Neutrophil (primary cell): Measurements from ENCODE around the gene BRCA1.

Experiments
- H3K27ac ChIP-seq: fragments of 200-600 bp; sonication (generic); 2 replicates; pipeline ENCODE4 v1.5.1; 2016; ENCODE audit warnings: mild to moderate bottlenecking, moderate library complexity
- H3K27me3 ChIP-seq: fragments of 200-600 bp; sonication (generic); 2 replicates; pipeline ENCODE4 v1.6.0; 2016; ENCODE audit warnings: mild to moderate bottlenecking
- H3K36me3 ChIP-seq: fragments of 200-600 bp; sonication (generic); 2 replicates; pipeline ENCODE4 v1.5.1; 2017
- H3K4me1 ChIP-seq, 2 experiments: fragments of 200-600 bp in 1 of 2; sonication (generic) in 1 of 2; 1 replicate in 1 of 2; 2 replicates in 1 of 2; pipeline versions ENCODE4 v1.5.1 to v1.6.1; 2013 to 2016; ENCODE audit warnings: low read depth in 1 of 2, low read length in 1 of 2, mild to moderate bottlenecking in 1 of 2, moderate library complexity in 1 of 2; ENCODE audit not compliant: control insufficient read depth in 1 of 2, insufficient read depth in 1 of 2
- H3K4me3 ChIP-seq, 2 experiments: fragments of 200-600 bp in 1 of 2; sonication (generic) in 1 of 2; 1 replicate in 1 of 2; 2 replicates in 1 of 2; pipeline ENCODE4 v1.5.1; 2013 to 2016; ENCODE audit warnings: low read depth in 1 of 2, low read length in 1 of 2, mild to moderate bottlenecking in 1 of 2, moderate library complexity in 1 of 2
- H3K9me3 ChIP-seq: fragments of 200-600 bp; sonication (generic); 2 replicates; pipeline ENCODE4 v1.5.1; 2016
- TF ChIP-seq, protein P1 (sequence below): fragments of 200-600 bp; sonication (generic); IDR thresholded peaks from 2 replicates; pipeline ENCODE4 v1.5.1; 2016; ENCODE audit warnings: antibody characterized with exemption

BRCA1 gene

DNA sequence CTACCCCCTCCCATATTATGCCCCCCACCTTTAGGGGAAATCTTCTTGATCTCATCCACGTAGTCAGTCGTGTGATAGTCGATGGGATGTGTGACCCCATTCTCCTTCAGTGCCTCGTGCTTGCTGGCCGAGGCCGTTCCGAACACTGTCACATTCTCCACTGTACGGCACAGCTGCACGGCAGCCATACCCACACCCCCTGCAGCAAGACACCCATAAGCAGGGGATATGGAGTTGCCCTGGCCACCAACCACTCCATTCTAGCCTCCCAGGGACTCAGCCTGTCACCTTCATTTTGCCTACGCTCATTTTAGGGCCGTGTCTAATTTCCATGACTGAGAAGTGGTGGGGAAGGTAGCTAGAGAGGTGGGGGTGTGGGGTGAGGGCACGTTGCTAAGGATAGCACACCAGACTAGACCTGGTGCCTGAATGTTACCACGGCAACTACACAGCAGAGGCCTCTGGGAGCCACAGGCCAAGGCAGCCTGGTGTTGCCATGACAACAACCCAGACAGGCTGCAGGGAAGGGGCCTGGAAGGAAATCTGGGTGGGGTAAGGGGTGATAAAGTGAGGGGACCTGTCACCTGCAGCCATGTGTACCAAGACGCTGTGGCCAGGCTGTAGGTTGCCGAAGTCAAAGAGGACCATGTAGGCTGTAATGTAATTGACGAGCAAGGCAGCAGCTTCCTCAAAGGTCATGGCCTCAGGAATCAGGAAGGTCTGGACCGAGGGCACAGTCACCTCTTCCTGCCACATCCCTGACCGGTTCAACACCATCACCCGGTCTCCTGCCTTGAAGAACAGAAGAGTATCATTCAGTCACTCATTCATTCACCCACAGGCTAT, 106.9 kb downstream of the BRCA1 start:
- Histone ChIP-seq H3K36me3 (peaks cover 35% of the 10 kb centered on the region), H3K27ac (peak overlapping the region; percentile 74), H3K9me3 (no peaks in the 10 kb centered on the region), H3K4me3 (peak overlapping the region in 1 of 2 experiments; percentile 3), H3K4me1 (peaks cover 63 to 68% of the 10 kb centered on the region in 2 experiments), H3K27me3 (no peaks in the 10 kb centered on the region)
- TF ChIP-seq, protein P1, sequence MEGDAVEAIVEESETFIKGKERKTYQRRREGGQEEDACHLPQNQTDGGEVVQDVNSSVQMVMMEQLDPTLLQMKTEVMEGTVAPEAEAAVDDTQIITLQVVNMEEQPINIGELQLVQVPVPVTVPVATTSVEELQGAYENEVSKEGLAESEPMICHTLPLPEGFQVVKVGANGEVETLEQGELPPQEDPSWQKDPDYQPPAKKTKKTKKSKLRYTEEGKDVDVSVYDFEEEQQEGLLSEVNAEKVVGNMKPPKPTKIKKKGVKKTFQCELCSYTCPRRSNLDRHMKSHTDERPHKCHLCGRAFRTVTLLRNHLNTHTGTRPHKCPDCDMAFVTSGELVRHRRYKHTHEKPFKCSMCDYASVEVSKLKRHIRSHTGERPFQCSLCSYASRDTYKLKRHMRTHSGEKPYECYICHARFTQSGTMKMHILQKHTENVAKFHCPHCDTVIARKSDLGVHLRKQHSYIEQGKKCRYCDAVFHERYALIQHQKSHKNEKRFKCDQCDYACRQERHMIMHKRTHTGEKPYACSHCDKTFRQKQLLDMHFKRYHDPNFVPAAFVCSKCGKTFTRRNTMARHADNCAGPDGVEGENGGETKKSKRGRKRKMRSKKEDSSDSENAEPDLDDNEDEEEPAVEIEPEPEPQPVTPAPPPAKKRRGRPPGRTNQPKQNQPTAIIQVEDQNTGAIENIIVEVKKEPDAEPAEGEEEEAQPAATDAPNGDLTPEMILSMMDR: no peak

DNA sequence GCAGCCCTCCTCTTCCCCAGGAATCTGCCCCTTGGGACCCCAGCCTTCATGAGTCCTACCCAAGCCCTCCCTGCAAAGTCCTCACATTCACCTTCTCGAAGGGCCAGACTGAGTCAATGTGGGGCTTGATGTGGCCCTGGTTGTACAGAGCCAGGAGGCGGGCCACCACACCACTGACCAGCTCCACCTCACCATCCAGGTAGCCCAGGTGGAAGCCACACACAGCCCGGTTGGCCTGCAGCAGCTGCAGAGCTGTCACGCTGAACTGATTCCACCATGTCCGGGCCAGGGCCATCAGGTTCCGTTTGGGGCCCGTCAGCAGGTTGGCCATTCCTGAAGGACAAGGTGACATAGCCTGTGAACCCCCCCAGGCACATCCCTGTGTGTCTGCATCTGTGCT, 108.9 kb downstream of the BRCA1 start:
- H3K4me1 ChIP-seq: peaks cover 52 to 57% of the 10 kb centered on the region in 2 experiments
- peak overlapping the region; percentile 55 for H3K27ac ChIP-seq
- peaks cover 53% of the 10 kb centered on the region for H3K36me3 ChIP-seq
- no peak overlapping the region for H3K4me3 ChIP-seq
- no peaks in the 10 kb centered on the region for H3K27me3 ChIP-seq
- TF ChIP-seq, protein P1: no peak
- H3K9me3 ChIP-seq: no peaks in the 10 kb centered on the region

DNA sequence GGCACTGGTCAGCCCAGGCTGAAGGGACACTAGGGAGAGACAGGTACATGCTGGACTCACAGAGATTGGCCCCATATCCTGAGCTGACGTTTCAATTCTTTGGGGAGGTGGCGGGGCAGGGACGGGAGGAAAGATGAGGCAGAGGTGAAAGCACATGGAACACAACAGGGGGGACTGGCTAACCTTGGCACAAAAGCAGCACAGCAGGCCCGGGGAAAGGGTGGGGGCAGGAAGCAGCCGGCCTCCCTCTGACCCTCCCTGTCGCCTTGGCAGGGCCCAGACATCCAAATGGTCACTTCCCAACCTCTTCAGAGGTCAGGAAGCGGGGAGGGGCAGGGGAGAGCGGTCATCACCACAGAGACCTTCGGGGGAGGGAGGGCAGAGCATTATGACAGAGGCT, 109.6 kb downstream of the BRCA1 start:
- TF ChIP-seq, protein P1: no peak
- Histone ChIP-seq H3K36me3 (peaks cover 53% of the 10 kb centered on the region), H3K4me1 (peaks cover 47 to 50% of the 10 kb centered on the region in 2 experiments), H3K9me3 (no peaks in the 10 kb centered on the region), H3K4me3 (no peak overlapping the region), H3K27me3 (no peaks in the 10 kb centered on the region), H3K27ac (peak overlapping the region; percentile 55)

DNA sequence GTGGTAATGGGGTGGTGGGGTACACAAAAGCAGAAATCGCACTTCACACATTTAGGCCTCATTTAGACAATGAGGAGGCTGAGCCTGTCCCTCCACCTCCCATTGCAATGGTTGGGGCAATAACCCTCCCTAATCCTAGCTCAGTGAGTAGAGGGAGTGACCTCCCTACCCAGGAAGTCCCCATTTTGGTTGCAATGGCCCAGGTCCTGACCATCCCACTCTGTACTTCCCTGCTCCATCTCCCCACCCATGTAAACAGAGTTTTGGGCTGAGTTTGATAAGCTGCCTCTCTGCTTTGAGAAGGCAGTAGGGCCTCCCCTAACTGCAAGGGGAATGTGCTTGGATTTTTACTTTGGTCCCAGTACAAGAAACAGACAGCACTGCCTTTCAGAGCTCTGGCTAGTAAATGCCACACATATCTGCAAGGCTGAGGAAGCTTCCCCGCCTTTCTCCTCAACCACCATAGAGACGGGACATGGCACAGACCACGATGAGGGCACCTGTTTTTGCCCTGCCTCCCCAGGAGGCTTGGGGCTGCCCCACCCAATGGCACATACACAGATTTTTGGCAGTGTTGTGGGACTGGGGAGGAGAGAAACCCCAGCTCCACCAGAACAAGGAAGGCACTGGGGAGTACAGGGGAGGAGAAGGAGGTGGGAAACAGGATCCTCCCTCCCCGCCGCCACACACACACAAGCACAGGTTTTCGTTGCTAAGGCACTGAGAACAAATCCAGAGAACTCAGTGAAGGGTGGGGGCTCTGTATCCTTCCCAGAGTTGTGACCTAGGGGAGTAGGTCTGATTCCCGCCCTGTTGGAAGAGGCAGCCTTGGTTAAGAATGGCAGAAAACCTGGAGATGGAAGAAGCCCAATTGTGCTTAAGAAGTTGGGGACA, 110.3 kb downstream of the BRCA1 start:
- Histone ChIP-seq H3K4me1 (peaks cover 40 to 44% of the 10 kb centered on the region in 2 experiments), H3K4me3 (no peak overlapping the region), H3K27me3 (no peaks in the 10 kb centered on the region), H3K36me3 (peaks cover 53% of the 10 kb centered on the region), H3K27ac (peak overlapping the region; percentile 55), H3K9me3 (no peaks in the 10 kb centered on the region)
- TF ChIP-seq, protein P1: no peak

DNA sequence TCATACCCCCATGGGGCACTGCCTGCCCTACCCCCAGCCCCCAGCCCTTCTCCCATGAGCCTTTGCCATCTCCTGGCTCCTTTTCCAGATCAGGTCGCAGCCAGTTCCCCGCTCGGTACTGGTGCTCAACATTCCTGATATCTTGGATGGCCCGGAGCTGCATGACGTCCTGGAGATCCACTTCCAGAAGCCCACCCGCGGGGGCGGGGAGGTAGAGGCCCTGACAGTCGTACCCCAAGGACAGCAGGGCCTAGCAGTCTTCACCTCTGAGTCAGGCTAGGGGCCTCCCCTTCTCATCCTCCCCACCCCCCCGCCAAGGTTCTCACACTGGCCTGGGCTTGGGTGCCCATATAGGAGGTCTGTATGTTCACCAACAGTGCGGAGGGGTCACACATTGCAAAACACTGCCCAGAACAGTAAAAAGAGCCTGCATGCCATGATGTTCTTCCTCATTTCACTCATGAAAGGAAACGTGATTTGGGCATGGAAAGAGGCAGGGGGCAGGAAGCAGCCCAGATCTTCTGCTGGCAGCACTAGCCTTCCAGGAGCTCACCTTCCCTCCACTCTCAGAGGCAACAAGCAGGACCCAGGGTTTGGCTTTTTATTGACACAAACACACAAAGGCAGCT, 111.0 kb downstream of the BRCA1 start:
- no peaks in the 10 kb centered on the region for H3K27me3 ChIP-seq
- H3K36me3 ChIP-seq: peaks cover 53% of the 10 kb centered on the region
- TF ChIP-seq, protein P1: no peak
- H3K9me3 ChIP-seq: no peaks in the 10 kb centered on the region
- H3K27ac ChIP-seq: peak overlapping the region; percentile 55
- H3K4me3 ChIP-seq: no peak overlapping the region
- peaks cover 32 to 36% of the 10 kb centered on the region in 2 experiments for H3K4me1 ChIP-seq
